SJCRH30 (cell line): ENCODE results near the gene SMAD7. TPM values are rescaled to one million over a fixed set of nuclear protein-coding genes. Genes with fewer than 3 reads are reported as not detected.

ENCODE experiments used
- DNase-seq, 2 experiments: peaks; one replicate each; pipeline ENCODE4 v3.0.0-alpha.2; 2015 to 2020
- H3K27ac ChIP-seq: fragments of 250-450 bp; sonication (Bioruptor Pico); 2 replicates; pipeline ENCODE4 v1.5.1; 2020; ENCODE audit warnings: mild to moderate bottlenecking, moderate library complexity
- H3K27me3 ChIP-seq: fragments of 250-450 bp; sonication (Bioruptor Pico); 2 replicates; pipeline ENCODE4 v1.5.1; 2020; ENCODE audit warnings: mild to moderate bottlenecking, moderate library complexity
- H3K36me3 ChIP-seq: fragments of 250-450 bp; sonication (Bioruptor Pico); 2 replicates; pipeline ENCODE4 v1.5.1; 2020; ENCODE audit warnings: mild to moderate bottlenecking, moderate library complexity
- H3K4me1 ChIP-seq: fragments of 250-450 bp; sonication (Bioruptor Pico); 2 replicates; pipeline ENCODE4 v1.5.1; 2020; ENCODE audit warnings: mild to moderate bottlenecking, moderate library complexity
- H3K4me3 ChIP-seq: fragments of 250-450 bp; sonication (Bioruptor Pico); 2 replicates; pipeline ENCODE4 v1.5.1; 2020; ENCODE audit warnings: mild to moderate bottlenecking, moderate library complexity
- H3K9me3 ChIP-seq: fragments of 250-450 bp; sonication (Bioruptor Pico); replicated peaks from 2 replicates; pipeline ENCODE4 v1.5.1; 2020; ENCODE audit warnings: mild to moderate bottlenecking, moderate library complexity
- total RNA-seq: library from RNA; depleted of rRNA; stranded (reverse); fragments of >200 nt; shearing (Covaris generic); gene quantifications from 2 replicates; pipeline ENCODE4 v1.2.3, GENCODE V29; 2014; rRNA removed

SMAD7 gene, protein sequence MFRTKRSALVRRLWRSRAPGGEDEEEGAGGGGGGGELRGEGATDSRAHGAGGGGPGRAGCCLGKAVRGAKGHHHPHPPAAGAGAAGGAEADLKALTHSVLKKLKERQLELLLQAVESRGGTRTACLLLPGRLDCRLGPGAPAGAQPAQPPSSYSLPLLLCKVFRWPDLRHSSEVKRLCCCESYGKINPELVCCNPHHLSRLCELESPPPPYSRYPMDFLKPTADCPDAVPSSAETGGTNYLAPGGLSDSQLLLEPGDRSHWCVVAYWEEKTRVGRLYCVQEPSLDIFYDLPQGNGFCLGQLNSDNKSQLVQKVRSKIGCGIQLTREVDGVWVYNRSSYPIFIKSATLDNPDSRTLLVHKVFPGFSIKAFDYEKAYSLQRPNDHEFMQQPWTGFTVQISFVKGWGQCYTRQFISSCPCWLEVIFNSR
- 3.0 and 3.2 TPM in 2 replicates for total RNA-seq

- peak; percentile 25 to 27 for DNase-seq
- Histone ChIP-seq H3K27ac (peak within 1 kb of the TSS; percentile 42; the same call in 1 of the 2 replicates), H3K9me3 (no peaks in the 10 kb centered on the region), H3K27me3 (no peaks in the 10 kb centered on the region), H3K36me3 (no peaks in the 10 kb centered on the region), H3K4me3 (peak within 1 kb of the TSS; percentile 67), H3K4me1 (peaks cover 19% of the 10 kb centered on the region)
Observed at GRCh38 chr18:48950536-48951447, at the start of gene SMAD7. SMAD7 (minus strand) TSS chr18:48950965; CDS start chr18:48950424, 541 bp downstream.

GRCh38 chr18:48999569-48999968 lies 48.8 kb upstream of the SMAD7 start:
- peaks cover 16% of the 10 kb centered on the region; the same call in 1 of the 2 replicates for H3K4me1 ChIP-seq

GRCh38 chr18:48997985-48998831 lies 47.4 kb upstream of the SMAD7 start:
- Histone ChIP-seq H3K36me3 (no peaks in the 10 kb centered on the region), H3K9me3 (no peaks in the 10 kb centered on the region), H3K27ac (peak overlapping the region; percentile 77), H3K4me1 (peaks cover 16% of the 10 kb centered on the region; the same call in 1 of the 2 replicates), H3K27me3 (no peaks in the 10 kb centered on the region), H3K4me3 (peak overlapping the region; percentile 24)
- peak; percentile 70 to 84 for DNase-seq

More at GRCh38 chr18:48999569-48999968, 48.8 kb upstream of the SMAD7 start:
- H3K27me3 ChIP-seq: no peaks in the 10 kb centered on the region
- H3K4me3 ChIP-seq: no peak overlapping the region
- H3K36me3 ChIP-seq: no peaks in the 10 kb centered on the region
- H3K27ac ChIP-seq: no peak overlapping the region
- H3K9me3 ChIP-seq: no peaks in the 10 kb centered on the region
- DNase-seq: no peak

DNA sequence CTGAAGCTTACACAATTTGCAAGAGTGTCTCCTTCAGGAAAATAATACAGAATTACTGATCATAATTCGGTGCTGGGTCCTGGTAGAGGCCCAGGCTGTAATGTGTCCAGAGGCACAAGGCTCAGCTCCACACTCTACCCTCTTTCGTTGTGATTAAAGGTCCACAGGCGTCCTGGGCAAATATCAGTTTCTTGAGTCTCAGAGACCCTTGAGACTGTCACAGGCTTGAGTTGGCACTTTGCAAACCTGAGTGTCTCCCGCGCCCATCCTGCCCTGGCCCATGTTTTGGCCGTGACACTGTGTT lies 46.9 kb upstream of the SMAD7 start:
- peak overlapping the region; percentile 24 for H3K4me3 ChIP-seq

GRCh38 chr18:48996901-48997463 lies 46.2 kb upstream of the SMAD7 start:
- H3K9me3 ChIP-seq: no peaks in the 10 kb centered on the region
- H3K27ac ChIP-seq: peak overlapping the region; percentile 77
- H3K36me3 ChIP-seq: no peaks in the 10 kb centered on the region
- no peaks in the 10 kb centered on the region for H3K27me3 ChIP-seq
- peaks cover 16% of the 10 kb centered on the region; the same call in 1 of the 2 replicates for H3K4me1 ChIP-seq
- peak in 1 of 2 experiments; percentile 13 for DNase-seq
- H3K4me3 ChIP-seq: no peak overlapping the region; the same call in 1 of the 2 replicates

More for the DNA sequence above, 46.9 kb upstream of the SMAD7 start:
- Histone ChIP-seq H3K27ac (peak overlapping the region; percentile 77), H3K27me3 (no peaks in the 10 kb centered on the region), H3K36me3 (no peaks in the 10 kb centered on the region), H3K9me3 (no peaks in the 10 kb centered on the region), H3K4me1 (peaks cover 16% of the 10 kb centered on the region; the same call in 1 of the 2 replicates)
- DNase-seq: no peak

- no peaks in the 10 kb centered on the region for H3K27me3 ChIP-seq
- no peaks in the 10 kb centered on the region for H3K36me3 ChIP-seq
- no peak overlapping the region for H3K27ac ChIP-seq
- DNase-seq: no peak
- no peak overlapping the region for H3K4me3 ChIP-seq
- H3K4me1 ChIP-seq: peaks cover 16% of the 10 kb centered on the region; the same call in 1 of the 2 replicates
- H3K9me3 ChIP-seq: no peaks in the 10 kb centered on the region
Observed at GRCh38 chr18:48996041-48996440, 45.3 kb upstream of the SMAD7 start.

DNA sequence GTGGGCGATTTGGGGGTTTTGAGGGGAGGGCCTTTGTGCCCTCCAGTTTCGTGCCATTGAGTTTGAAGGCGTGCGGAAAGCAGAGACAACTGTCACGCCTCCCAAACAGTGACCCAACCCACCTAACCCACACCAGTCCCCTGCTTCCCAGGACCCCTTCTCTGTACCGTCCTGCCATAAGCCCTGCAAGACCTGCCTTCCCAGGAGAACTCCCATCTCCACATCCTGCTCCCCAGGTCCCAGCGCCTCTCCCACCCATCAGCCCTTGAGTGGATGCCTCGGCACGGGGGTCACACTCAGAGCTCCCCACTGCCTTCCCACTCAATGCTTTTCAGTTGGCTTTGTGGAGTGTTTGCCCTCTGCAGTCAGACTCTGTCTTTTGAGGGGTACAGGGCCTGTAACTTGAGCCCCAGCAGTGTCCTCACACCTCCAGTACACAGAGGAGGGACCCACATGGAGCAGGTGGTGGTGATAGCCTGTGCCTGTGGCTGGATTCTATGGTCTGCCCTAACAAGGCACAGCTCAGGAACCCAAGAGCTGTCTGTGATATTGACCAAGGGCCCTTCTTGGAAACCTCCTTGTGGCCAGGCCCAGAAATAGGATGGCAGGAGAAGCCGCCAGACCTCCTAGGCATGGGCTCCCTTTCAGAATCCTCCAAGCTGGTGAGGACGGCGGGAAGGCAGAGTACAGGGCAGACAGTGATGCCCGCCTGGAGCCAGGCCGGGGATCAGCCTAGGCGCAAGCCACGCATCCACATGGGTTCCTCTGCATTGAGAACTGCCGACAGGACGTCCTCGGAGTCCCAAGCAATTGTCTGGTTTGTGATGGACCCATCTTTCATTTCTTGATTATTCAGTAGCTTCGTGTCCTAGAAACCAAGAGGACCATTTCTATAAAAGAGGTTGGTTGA lies 44.4 kb upstream of the SMAD7 start:
- Histone ChIP-seq H3K4me3 (no peak overlapping the region), H3K4me1 (peaks cover 16% of the 10 kb centered on the region; the same call in 1 of the 2 replicates), H3K36me3 (no peaks in the 10 kb centered on the region), H3K27me3 (no peaks in the 10 kb centered on the region), H3K27ac (no peak overlapping the region), H3K9me3 (no peaks in the 10 kb centered on the region)
- no peak for DNase-seq

DNA sequence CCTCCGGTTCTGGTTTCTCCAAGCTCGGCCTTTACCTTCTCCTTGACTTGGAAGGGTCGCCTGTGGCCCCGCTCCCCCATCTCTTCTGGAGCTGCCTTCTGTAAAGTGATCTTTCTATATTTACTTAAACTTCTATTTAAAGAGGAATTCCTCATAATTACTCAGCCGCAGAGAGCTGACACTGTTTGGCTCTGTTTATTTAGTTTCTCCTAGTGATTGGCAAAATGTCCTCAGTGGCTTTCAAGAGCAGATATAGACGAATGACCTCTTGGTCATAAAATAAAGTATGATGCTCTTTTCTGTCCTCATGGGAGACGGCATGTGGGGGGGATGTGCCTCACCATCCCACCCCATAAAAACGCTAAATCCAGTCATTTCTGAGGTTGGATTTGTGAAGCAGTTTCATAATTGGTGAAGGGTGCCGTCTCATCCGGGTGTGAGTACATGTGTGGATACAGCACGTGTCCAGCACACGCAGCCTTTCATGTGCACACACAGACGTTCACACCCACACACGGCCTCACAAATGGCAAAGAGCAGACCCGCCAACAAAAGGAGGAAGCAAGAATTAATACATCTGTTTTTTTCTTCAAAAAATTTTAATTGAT lies 43.4 kb upstream of the SMAD7 start:
- no peaks in the 10 kb centered on the region for H3K27me3 ChIP-seq
- no peaks in the 10 kb centered on the region for H3K36me3 ChIP-seq
- no peak for DNase-seq
- no peak overlapping the region for H3K4me3 ChIP-seq
- no peaks in the 10 kb centered on the region for H3K9me3 ChIP-seq
- H3K4me1 ChIP-seq: peaks cover 16% of the 10 kb centered on the region; the same call in 1 of the 2 replicates
- H3K27ac ChIP-seq: no peak overlapping the region

GRCh38 chr18:48993586-48993985 lies 42.8 kb upstream of the SMAD7 start:
- DNase-seq: peak in 1 of 2 experiments; percentile 10
- Histone ChIP-seq H3K36me3 (no peaks in the 10 kb centered on the region), H3K27me3 (no peaks in the 10 kb centered on the region), H3K27ac (no peak overlapping the region), H3K9me3 (no peaks in the 10 kb centered on the region), H3K4me1 (peaks cover 13% of the 10 kb centered on the region; the same call in 1 of the 2 replicates), H3K4me3 (no peak overlapping the region)

DNA sequence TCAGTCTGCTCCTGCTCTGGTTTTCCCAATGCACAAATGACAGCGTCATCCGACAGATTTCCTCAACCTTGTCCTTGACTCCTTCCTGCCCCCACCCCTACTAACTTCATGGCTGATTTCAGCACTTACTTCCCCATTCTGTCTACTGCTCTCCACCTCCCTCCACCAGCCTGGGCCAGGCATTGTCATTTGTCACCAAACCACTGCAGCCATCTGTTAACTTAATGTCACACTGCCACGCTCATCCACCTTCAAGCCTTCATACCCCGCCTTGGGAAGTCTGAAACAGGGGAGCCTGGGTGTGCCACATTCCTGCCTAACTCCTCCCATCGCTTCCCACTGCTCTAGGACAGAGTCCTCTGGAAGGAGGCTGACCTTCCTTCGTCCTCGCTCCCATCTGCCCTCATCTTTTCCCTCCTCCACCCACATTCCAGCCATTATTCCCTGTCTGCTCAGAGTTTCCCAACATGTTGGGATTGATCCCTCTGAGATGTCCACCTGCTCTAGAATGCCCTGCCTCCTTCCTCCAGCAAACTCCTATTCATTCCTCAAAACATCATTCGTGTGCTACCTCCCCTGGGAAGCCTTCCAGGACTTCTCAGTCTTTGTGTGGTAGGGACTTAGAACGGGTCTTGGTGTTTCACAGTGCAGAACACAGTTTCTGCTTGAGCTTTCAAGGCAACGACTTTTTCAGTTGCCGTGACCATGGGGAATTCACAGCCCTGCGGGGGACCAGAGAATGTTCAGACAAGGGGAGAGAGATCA lies 42.2 kb upstream of the SMAD7 start:
- no peak for DNase-seq
- H3K27ac ChIP-seq: no peak overlapping the region
- no peak overlapping the region for H3K4me3 ChIP-seq
- peaks cover 11% of the 10 kb centered on the region; the same call in 1 of the 2 replicates for H3K4me1 ChIP-seq
- H3K9me3 ChIP-seq: no peaks in the 10 kb centered on the region
- H3K27me3 ChIP-seq: no peaks in the 10 kb centered on the region
- no peaks in the 10 kb centered on the region for H3K36me3 ChIP-seq

- H3K9me3 ChIP-seq: no peaks in the 10 kb centered on the region
- H3K36me3 ChIP-seq: no peaks in the 10 kb centered on the region
- H3K27ac ChIP-seq: no peak overlapping the region
- no peaks in the 10 kb centered on the region for H3K27me3 ChIP-seq
- no peak overlapping the region for H3K4me3 ChIP-seq
- DNase-seq: no peak
- H3K4me1 ChIP-seq: peaks cover 5% of the 10 kb centered on the region; the same call in 1 of the 2 replicates
Observed at GRCh38 chr18:48992133-48992532, 41.4 kb upstream of the SMAD7 start.

DNA sequence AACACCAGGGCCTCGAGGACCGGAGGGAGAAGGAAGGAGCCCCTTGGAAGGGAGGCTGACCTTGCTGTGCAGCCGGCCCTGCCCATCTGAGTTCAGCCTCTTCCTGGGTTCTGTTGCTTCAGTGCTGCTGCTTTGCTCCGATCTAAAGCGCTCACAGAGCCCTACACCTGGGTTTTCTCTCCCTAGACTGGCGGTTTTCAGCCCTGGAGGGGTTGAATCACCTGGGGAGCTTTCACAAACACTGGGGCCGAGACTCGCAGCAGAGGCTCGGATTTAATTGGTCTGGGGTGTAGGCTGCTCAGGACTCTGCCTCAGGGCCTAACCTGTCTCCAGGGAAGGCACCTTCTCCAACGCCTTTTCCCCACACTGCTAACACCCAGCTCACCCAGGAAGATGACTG lies 40.9 kb upstream of the SMAD7 start:
- Histone ChIP-seq H3K27me3 (no peaks in the 10 kb centered on the region), H3K4me3 (no peak overlapping the region), H3K27ac (no peak overlapping the region), H3K4me1 (peaks cover under 1% of the 10 kb centered on the region; the same call in 1 of the 2 replicates), H3K9me3 (no peaks in the 10 kb centered on the region), H3K36me3 (no peaks in the 10 kb centered on the region)
- DNase-seq: no peak
